ENCODE results near the gene ALG12. TPM values are rescaled to one million over a fixed set of nuclear protein-coding genes. Genes with fewer than 3 reads are reported as not detected.

The ALG12 gene
- polyA plus RNA-seq, 1 of the 3 experiments (the other 2 are of a cell fraction): 9.9 TPM

GRCh38 chr22:49957826-49958365, 39.7 kb upstream of the ALG12 start:
- no peak for TF ChIP-seq ELF1 (IDR thresholded peaks at IDR 0.05)
- TF ChIP-seq RCOR1 (IDR thresholded peaks at IDR 0.05; ENCODE audit: low read length): no peak
- TF ChIP-seq TCF12 (IDR thresholded peaks at IDR 0.05): no peak
- TF ChIP-seq TAF1 (IDR thresholded peaks at IDR 0.05; ENCODE audit: borderline replicate concordance, low read depth, low read length): no peak
- no peak for TF ChIP-seq NFIC (IDR thresholded peaks at IDR 0.05; ENCODE audit: borderline replicate concordance)
- no peak for TF ChIP-seq FOXJ3 (CRISPR knock-in tag; IDR thresholded peaks at IDR 0.05)
- no peak for TF ChIP-seq MAX (IDR thresholded peaks at IDR 0.05; ENCODE audit: low read depth)
- TF ChIP-seq IRF3 (IDR thresholded peaks at IDR 0.05; ENCODE audit: low read depth, low read length): no peak
- no peak for TF ChIP-seq GATA2 (CRISPR knock-in tag; IDR thresholded peaks at IDR 0.05)
- TF ChIP-seq PBX3 (IDR thresholded peaks at IDR 0.05): no peak
- no peak for TF ChIP-seq FOSL2 (IDR thresholded peaks at IDR 0.05; ENCODE audit: borderline replicate concordance, low read depth)
- no peak for TF ChIP-seq RAD21 (IDR thresholded peaks at IDR 0.05; ENCODE audit: low read length)
- no peak for TF ChIP-seq CHD2 (IDR thresholded peaks at IDR 0.05; ENCODE audit: low read length, partially characterized antibody)
- TF ChIP-seq SIN3A (IDR thresholded peaks at IDR 0.05; ENCODE audit: borderline replicate concordance, low read depth, low read length): no peak
- TF ChIP-seq YY1 (IDR thresholded peaks at IDR 0.05; ENCODE audit: low read depth): no peak
- TF ChIP-seq NRF1 (IDR thresholded peaks at IDR 0.05; ENCODE audit: low read depth, low read length): no peak
- no peaks in the 10 kb centered on the region for H3K9me3 ChIP-seq
- no peak for DNase-seq
- no peak overlapping the region for H2AFZ ChIP-seq (ENCODE audit: low read depth)
- no peak overlapping the region for H3K4me2 ChIP-seq
- H3F3A ChIP-seq (replicated peaks; ENCODE audit: insufficient read depth): no peaks in the 10 kb centered on the region
- ChIA-PET POLR2A (no interaction called here), CTCF (no interaction called here)
- H3K27ac ChIP-seq (ENCODE audit: low read depth in 2 of 2, low read length in 1 of 2): no peak overlapping the region
- H3K9ac ChIP-seq: no peak overlapping the region
- H3K27me3 ChIP-seq (ENCODE audit: insufficient read depth): no peaks in the 10 kb centered on the region
- H3K36me3 ChIP-seq (replicated peaks in 1 of 2; ENCODE audit: control insufficient read depth in 1 of 2, insufficient read depth in 2 of 2, low read length in 1 of 2): peaks cover 0 to 3% of the 10 kb centered on the region in 2 experiments
- WGBS (ENCODE audit: low lambda C conversion rate): 70% methylated on average over 2 of the region's 12 CpGs
- no peak overlapping the region for H3K4me3 ChIP-seq (ENCODE audit: low read depth in 2 of 2, low read length in 1 of 2)
- peaks cover 7% of the 10 kb centered on the region for H4K20me1 ChIP-seq (ENCODE audit: insufficient read depth)
- H3K4me1 ChIP-seq (ENCODE audit: control insufficient read depth in 1 of 2, insufficient read depth in 2 of 2, low read depth in 1 of 2, low read length in 1 of 2): peaks cover 11 to 58% of the 10 kb centered on the region in 2 experiments; a peak in 2 of 4 replicates
- H3K79me2 ChIP-seq (ENCODE audit: insufficient read depth): peaks cover 17% of the 10 kb centered on the region
- no peaks in the 10 kb centered on the region for H3K9me2 ChIP-seq
